OCI-LY3 (cell line): ENCODE results near the gene SELENOI.

Experiments used
- EZH2phosphoT487 ChIP-seq: fragments of 200-600 bp; shearing (Covaris generic); IDR thresholded peaks from 2 replicates; pipeline ENCODE4 v1.6.1; 2018; ENCODE audit warnings: antibody characterized with exemption, mixed run types, low read depth
- TF ChIP-seq, protein P1 (sequence below): fragments of 200-600, 300-600 bp; sonication (generic); IDR thresholded peaks from 2 replicates; pipeline ENCODE4 v1.5.1; 2014; ENCODE audit warnings: antibody characterized with exemption, low read length, low read depth

DNA sequence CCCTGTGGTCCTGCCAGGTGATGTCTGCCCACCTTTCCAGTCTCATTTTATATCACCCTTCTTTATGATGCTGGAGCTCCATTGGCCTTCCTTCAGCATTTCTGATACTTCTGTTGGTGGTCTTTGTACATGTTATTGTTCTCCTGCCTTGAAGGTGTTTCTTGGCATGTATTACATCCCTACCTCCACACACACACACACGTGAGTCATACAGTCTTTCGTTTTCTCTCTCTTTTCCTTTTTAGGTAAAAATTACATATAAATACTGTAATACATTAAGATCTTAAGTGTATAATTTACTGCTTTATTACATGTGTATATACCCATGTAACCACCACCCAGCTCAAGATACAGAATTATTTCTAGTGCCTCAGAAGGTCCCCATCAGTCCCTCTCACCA lies 10.8 kb downstream of the SELENOI start:
- TF ChIP-seq, protein P1, sequence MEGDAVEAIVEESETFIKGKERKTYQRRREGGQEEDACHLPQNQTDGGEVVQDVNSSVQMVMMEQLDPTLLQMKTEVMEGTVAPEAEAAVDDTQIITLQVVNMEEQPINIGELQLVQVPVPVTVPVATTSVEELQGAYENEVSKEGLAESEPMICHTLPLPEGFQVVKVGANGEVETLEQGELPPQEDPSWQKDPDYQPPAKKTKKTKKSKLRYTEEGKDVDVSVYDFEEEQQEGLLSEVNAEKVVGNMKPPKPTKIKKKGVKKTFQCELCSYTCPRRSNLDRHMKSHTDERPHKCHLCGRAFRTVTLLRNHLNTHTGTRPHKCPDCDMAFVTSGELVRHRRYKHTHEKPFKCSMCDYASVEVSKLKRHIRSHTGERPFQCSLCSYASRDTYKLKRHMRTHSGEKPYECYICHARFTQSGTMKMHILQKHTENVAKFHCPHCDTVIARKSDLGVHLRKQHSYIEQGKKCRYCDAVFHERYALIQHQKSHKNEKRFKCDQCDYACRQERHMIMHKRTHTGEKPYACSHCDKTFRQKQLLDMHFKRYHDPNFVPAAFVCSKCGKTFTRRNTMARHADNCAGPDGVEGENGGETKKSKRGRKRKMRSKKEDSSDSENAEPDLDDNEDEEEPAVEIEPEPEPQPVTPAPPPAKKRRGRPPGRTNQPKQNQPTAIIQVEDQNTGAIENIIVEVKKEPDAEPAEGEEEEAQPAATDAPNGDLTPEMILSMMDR, result no peak
- no peak for TF ChIP-seq EZH2phosphoT487
